Activated CD8-positive, alpha-beta memory T cell treated with anti-CD3 and anti-CD28 coated beads for 36 hours (primary cell): ENCODE measurements around the gene USP25. TPM values are rescaled to one million over a fixed set of nuclear protein-coding genes. Genes with fewer than 3 reads are reported as not detected.

ENCODE experiments used
- CTCF ChIA-PET: fragments of 350-600 bp; sonication (Branson Sonifier 250); formaldehyde crosslinking; loops from one replicate; lab custom pipeline; 2021; ENCODE audit warnings: antibody characterized with exemption; lab: Charles Lee
- POLR2A ChIA-PET: fragments of 350-600 bp; sonication (Branson Sonifier 250); formaldehyde crosslinking; loops from one replicate; lab custom pipeline; 2021; ENCODE audit warnings: antibody characterized with exemption; lab: Charles Lee
- total RNA-seq, 2 experiments: library from RNA; stranded (reverse); gene quantifications; one replicate each; pipeline ENCODE4 v1.2.3, GENCODE V29; 2021

USP25 gene
- total RNA-seq, 2 experiments from 2014 or later, result 33.1 to 35.9 TPM

DNA sequence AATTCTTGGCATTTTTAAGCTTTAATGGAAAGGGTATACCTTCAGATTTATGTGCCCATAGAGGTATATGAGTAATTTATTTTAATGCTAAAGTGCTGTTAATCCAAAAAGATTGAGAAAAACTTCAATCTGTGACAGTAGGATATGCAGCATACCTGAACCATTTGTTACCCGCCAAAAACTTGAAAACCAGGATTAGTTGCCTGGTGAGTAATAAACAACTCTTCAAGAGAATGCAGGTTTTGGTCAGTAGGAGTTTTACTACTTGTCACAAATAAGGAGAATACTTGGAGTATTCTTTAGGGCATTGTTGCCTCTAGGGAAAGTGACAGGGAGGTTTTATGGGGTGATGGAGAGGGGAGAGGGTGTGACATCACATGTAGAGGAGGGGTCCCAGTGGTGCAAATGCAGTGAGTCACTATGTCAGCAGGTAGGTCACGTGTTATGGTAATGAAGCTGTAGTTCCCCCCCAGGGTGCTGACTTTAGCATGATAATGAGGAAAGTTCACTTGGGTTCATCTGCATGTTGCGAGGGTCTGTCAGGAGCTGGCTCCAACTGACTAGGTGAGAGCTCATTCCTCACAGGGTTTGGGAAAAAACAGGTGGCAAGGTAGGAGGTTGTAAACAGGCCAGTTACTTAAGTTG is 23.1 kb downstream of the USP25 start:
- CTCF ChIA-PET, result no interaction called here

DNA sequence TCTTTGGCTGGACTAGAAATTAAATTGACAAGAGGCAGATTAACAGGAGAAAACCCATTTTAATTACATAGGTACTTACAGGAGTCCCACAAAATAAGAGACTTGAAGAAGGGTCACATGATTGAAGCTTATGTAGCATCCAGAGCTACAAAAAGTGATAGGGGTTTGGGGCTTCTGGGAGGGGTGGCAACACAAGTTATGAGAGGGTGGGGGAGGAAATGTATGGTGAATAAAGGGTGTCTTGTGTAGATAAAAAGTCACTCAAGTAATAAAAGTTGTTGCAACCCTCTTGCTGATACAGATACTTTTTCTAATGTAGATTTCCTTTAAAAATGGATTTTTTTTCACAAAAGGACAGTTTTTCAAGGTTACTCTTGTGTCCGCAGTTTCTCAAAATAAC is 24.0 kb downstream of the USP25 start:
- POLR2A ChIA-PET, result no interaction called here
- CTCF ChIA-PET, result no interaction called here

More for the DNA sequence above, 23.1 kb downstream of the USP25 start:
- POLR2A ChIA-PET, result no interaction called here

DNA sequence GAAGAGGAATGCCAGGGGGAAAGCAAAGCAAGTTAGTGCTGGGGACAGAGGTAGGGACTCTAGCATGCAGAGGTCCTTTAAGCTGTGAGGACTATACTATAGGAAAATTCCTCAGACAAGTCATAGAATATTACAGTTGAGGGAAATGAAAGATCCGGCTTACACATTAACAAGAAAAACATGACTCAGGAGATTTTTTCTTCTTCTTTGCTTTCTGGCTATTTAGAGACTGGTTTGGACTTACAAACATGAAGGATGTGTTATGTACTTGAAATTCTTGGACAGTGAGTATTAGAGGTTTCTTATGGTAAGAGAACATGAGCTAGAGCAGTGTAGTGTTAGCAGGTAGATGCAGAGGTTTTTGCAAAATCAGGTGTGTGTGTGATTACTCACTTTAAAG is 24.9 kb downstream of the USP25 start:
- CTCF ChIA-PET, result no interaction called here
- POLR2A ChIA-PET, result no interaction called here

DNA sequence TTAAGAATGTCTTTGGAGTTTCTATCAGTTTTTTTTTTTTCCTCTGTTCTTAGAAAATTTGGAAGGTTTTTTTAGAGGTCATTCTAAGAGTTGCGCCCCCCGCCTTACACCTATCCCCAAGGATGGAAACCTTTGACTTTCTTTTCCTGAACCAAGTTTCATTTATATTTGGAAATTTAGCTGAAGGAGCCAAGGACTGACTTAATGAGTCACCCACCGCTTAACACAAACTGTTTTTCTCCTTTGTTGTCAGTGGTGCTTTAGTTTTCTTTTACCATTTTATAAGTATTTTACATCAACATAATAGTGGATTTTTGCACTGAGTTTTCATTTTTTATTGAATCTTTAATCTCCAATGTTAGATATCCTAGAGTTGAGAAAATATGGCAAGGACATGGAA is 25.3 kb downstream of the USP25 start:
- ChIA-PET CTCF (no interaction called here), POLR2A (no interaction called here)

GRCh38 chr21:15759469-15759868 is 29.7 kb downstream of the USP25 start:
- ChIA-PET POLR2A (no interaction called here), CTCF (no interaction called here)

DNA sequence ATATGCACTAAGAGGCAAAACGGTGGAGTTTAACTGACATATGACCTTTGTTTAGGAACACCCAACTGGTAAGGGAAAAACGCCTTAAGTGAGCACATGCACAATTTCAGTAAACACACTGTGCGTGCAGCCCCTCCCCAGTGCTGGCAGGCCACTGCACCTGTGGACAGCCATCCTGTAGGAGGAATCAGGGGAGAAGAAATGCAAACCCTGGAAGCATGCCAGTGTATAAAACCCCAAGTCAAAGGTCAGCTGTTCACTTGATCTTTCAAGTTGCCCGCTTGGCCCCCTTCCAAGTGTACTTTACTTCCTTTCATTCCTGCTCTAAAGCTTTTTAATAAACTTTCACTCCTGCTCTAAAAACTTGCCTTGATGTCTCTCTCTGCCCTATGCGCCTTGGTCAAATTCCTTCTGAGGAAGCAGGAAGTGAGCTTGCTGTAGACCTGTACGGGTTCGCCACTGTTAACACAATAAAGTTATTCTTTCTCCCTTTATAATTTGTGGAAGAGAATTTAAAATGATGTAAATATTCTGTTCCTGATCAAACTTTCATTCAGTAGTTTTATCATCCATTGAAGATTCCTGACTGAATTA is 31.8 kb downstream of the USP25 start:
- CTCF ChIA-PET, result no interaction called here
- POLR2A ChIA-PET, result no interaction called here

DNA sequence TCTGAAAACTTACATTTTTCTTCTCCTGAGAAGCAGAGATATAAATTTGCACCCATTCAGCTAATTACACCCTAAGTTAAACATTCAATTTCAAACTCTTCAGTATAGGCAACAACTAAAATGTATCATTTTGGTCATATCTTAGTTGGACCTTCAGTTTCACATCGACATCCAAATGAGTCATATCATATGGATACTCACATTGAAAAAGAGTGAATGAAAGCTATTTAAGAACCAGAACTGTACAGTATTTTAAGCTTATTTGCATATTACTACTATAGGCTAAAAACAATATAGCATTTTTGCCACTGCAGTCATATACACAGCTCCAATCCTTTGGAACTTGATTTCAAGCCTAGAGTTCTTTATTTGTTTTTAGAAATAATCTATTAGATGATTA is 33.6 kb downstream of the USP25 start:
- POLR2A ChIA-PET, result no interaction called here
- CTCF ChIA-PET, result no interaction called here

GRCh38 chr21:15764878-15765277 is 35.1 kb downstream of the USP25 start:
- ChIA-PET CTCF (no interaction called here), POLR2A (no interaction called here)

DNA sequence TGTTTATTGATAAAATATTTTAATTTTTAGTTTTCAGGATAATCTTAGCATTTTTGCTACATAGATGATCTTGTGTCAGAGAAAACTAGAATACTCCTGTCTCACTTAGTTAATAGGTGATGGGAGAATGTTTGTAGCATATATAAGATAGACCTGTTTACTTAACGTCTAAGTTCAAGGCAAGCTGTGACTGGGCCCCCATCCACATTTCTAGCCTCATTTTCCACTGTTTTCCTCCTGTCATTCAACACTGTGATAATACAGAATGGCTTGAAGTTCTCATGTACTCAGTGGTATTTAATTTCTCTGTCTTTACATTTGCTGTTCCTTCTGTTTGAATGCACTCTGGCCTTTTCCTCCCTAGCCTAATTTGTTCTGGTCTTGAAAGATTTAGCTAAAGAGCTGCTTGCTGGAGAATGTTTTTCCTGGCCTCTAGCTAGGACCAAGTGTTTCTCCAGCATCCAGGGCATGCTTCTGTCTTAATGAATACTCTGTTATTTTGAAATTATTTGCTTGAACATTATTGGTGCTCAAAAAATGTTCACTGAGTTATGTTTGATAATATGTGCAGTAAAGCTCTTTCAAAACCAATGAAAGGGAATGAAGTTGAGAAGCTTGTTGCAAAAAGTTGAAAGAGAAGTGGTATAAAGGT is 37.3 kb downstream of the USP25 start:
- ChIA-PET POLR2A (no interaction called here), CTCF (no interaction called here)

DNA sequence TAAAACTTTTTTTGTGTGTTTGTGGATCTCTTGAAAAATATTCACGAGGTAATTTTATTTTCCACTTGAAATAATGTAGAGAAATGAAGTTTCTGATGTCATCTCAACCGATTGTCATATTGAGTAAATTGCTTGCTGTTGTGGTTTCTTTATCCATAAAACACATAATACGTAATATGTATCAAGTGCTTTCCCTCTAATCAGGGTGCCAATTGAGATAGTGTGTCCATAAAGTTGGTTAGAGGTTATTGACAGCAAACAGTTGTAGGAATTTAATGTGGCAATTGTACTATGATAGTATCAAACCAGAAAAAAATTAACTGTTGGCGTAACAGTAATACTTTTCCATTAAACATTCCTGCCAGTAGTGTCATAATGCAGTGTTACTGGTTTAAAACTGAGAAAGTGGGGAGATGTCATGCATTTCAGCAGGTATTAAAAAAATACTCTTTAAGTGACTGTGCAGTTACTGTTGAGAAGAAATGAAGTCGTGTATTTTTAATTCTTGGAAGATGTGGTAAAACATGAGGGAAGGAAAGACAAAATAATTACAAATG is 38.3 kb downstream of the USP25 start:
- CTCF ChIA-PET, result no interaction called here
- POLR2A ChIA-PET, result no interaction called here

GRCh38 chr21:15768853-15769252 is 39.1 kb downstream of the USP25 start:
- ChIA-PET POLR2A (no interaction called here), CTCF (interaction anchor here (0.9 kb wide), 1 partner anchor 26 kb away, joined by 3 read pairs; no protein-coding TSS in a partner anchor)

GRCh38 chr21:15771311-15771710 is 41.5 kb downstream of the USP25 start:
- ChIA-PET POLR2A (no interaction called here), CTCF (no interaction called here)

DNA sequence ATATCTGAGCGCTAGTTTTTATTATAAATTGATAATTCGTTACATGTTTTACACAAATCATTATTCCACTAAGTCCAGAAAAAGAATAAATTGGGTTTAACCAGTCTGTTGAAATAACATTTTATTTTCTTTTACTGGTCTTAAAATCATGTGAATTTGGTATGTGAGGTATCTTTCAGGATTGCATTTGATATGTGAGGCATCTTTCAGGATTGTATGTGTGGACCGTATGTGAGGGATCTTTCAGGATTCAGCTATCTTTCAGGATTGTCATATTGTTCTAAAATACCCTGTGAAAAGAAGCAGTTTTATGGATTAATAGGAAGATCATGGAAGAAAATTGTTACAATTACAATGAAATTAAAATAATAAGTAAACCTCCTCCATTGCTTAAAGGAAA is 42.9 kb downstream of the USP25 start:
- ChIA-PET POLR2A (no interaction called here), CTCF (no interaction called here)

DNA sequence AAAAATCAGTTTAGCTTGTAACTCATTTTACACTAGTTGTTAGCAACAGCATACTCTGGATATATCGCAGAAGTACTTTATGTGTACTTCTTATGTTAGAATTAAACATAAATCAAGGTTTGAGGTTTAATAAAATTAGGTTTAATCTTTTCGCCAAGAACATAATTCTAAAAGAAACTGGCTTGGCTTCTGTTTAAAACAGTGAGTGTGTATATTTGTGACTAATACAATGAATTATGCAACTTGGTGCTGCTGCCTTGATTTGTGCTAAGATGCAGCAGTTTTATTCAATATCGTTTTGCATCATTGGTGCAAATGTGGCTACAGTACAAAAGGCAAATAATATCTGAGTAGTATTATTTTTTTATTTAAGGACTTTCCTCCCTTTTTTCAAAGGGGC is 44.8 kb downstream of the USP25 start:
- ChIA-PET POLR2A (no interaction called here), CTCF (no interaction called here)

- ChIA-PET CTCF (no interaction called here), POLR2A (no interaction called here)
These were observed 45.5 kb downstream of the USP25 start for GRCh38 chr21:15775291-15775690.

DNA sequence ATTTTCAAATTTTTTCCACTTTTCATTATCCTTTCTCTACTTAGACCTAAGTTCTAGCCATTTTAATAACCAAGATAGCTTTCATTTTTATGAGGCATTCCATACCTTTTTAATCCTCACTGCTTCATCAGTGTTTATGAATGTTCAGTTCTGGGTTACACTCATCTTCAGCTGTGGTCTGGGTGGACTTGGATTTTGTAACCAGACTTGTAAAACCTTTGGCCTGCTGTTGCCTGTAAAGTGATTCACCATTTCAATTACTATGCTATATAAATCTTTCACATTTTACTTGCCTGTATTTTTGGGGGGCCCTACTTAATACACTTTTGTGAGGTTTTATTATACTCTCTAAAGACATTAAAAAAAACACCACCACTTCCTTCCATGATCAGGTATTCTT is 46.2 kb downstream of the USP25 start:
- ChIA-PET CTCF (no interaction called here), POLR2A (interaction anchor here (0.7 kb wide), 1 partner anchor 17 kb away, joined by 3 read pairs; no protein-coding TSS in a partner anchor)

GRCh38 chr21:15776818-15777217 is 47.0 kb downstream of the USP25 start:
- POLR2A ChIA-PET, result no interaction called here

DNA sequence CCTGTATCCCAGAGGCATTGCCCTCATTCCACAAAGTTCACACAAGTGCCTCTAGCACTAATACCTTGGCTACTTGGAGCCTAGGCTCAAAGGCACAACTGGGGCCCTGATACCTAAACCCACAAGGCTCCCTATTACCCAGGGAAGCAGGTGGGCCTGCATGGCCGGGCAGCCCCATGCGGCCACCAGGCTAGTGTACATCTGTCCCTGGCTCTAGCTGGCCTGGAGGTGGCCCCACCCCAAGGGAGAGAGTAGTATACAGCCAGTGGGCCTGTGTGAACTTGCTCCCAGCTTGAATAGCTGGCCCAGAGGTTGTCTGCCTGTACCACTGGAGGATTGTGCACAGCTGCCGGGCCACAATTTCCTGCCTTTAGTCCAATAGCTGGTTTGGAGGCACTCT is 52.2 kb downstream of the USP25 start:
- POLR2A ChIA-PET, result no interaction called here

More at GRCh38 chr21:15776818-15777217, 47.0 kb downstream of the USP25 start:
- CTCF ChIA-PET, result no interaction called here

DNA sequence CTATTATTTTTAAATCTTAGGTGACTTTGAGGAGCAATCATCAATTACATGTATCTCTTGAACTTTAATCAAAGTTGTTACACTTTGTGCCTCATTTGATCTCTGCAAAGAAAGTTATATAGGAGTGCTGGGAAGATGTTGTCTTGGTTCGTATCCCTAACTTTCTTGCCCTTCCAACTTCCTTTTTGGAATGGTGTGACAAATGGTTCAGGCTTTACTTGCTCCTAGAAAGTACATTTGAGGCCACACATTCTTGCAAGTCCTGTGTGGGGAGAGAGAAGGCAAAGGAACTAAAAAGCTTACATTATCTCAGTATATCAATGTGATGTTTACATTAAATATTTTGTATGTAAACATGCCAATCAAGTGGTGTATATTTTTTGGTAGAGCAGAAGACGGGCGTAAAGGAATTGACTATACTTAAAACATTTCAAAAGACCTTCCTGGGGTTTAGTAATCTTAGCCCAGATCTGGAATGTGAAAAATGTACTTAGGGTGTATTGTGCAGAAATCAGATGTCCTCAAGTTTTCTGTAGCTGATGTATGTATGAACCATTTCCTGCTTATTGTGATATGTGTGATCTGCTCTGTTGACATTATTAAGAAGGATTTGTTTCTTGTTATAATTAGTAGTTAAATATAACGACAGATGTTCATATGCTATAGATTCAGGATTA is 59.2 kb downstream of the USP25 start:
- ChIA-PET CTCF (no interaction called here), POLR2A (no interaction called here)

More for the DNA sequence above, 52.2 kb downstream of the USP25 start:
- CTCF ChIA-PET, result no interaction called here

GRCh38 chr21:15793109-15793508 is 63.3 kb downstream of the USP25 start:
- ChIA-PET POLR2A (interaction anchor here (0.5 kb wide), 1 partner anchor 17 kb away, joined by 3 read pairs; no protein-coding TSS in a partner anchor), CTCF (no interaction called here)
